H1 (cell line): ENCODE results near the gene C12orf56. TPM values are rescaled to one million over a fixed set of nuclear protein-coding genes. Genes with fewer than 3 reads are reported as not detected.
A peak's percentile ranks its signal among the peaks of the same experiment; 100 is the strongest.

Experiments
- CTCF ChIA-PET: fragments of 300-600 bp; sonication (Branson Sonifier 250); formaldehyde crosslinking; loops from one replicate; lab custom pipeline; 2021; ENCODE audit not compliant: partially characterized antibody; lab: Charles Lee
- POLR2A ChIA-PET: fragments of 300-600 bp; sonication (Branson Sonifier 250); formaldehyde crosslinking; loops from one replicate; lab custom pipeline; 2021; ENCODE audit warnings: inconsistent platforms; ENCODE audit not compliant: partially characterized antibody; lab: Charles Lee
- DNase-seq, 2 experiments: peaks; one replicate each; pipeline versions ENCODE4 v3.0.0 to v3.0.0-alpha.2; 2010 to 2022; ENCODE audit warnings: low spot score in 2 of 2, low read depth in 1 of 2, mixed read lengths in 1 of 2
- FAIRE-seq: peaks from 2 replicates; lab custom pipeline; 2011; peaks lifted over from hg19 to GRCh38; lab: Jason Lieb, UNC
- H2AFZ ChIP-seq: 2 replicates; pipeline ENCODE4 v1.8.1; 2012; ENCODE audit warnings: low read length, inconsistent platforms
- H2AK5ac ChIP-seq: 2 replicates; pipeline ENCODE4 v1.6.1; 2013; ENCODE audit warnings: low read depth, low read length
- H2BK120ac ChIP-seq: replicated peaks from 2 replicates; pipeline ENCODE3; 2013; ENCODE audit warnings: low read depth, low read length, inconsistent platforms
- H2BK12ac ChIP-seq: 2 replicates; pipeline ENCODE4 v1.6.1; 2013; ENCODE audit warnings: low read depth, low read length
- H2BK15ac ChIP-seq: 2 replicates; pipeline ENCODE4 v1.6.1; 2013; ENCODE audit warnings: low read length
- H2BK20ac ChIP-seq: 2 replicates; pipeline ENCODE4 v1.6.1; 2013; ENCODE audit warnings: low read length
- H2BK5ac ChIP-seq: 2 replicates; pipeline ENCODE4 v1.6.1; 2013; ENCODE audit warnings: low read depth, low read length
- H3K14ac ChIP-seq: 2 replicates; pipeline ENCODE4 v1.6.1; 2013; ENCODE audit warnings: inconsistent platforms; ENCODE audit not compliant: insufficient read length
- H3K18ac ChIP-seq: 2 replicates; pipeline ENCODE4 v1.6.1; 2013; ENCODE audit warnings: low read length; ENCODE audit errors: extremely low read depth
- H3K23ac ChIP-seq: 2 replicates; pipeline ENCODE4 v1.6.1; 2013; ENCODE audit warnings: inconsistent platforms; ENCODE audit not compliant: insufficient read length
- H3K23me2 ChIP-seq: 2 replicates; pipeline ENCODE4 v1.6.1; 2013; ENCODE audit warnings: low read depth, low read length
- H3K27ac ChIP-seq: 2 replicates; pipeline ENCODE4 v1.6.1; 2011; ENCODE audit warnings: low read depth, low read length, inconsistent platforms
- H3K27me3 ChIP-seq, 4 experiments: replicated peaks in 1 of 4; 1 replicate in 1 of 4; 2 replicates in 3 of 4; pipeline versions ENCODE4 v1.6.1 to v1.8.1; 2011 to 2013; ENCODE audit warnings: low read length in 3 of 4, mild to moderate bottlenecking in 3 of 4, inconsistent platforms in 2 of 4, mixed read lengths in 2 of 4, moderate library complexity in 1 of 4; ENCODE audit not compliant: control insufficient read depth in 3 of 4, insufficient read depth in 3 of 4; ENCODE audit errors: extremely low read depth in 1 of 4
- H3K36me3 ChIP-seq, 4 experiments: 2 replicates each; pipeline versions ENCODE4 v1.6.1 to v1.8.1; 2011 to 2013; ENCODE audit warnings: mild to moderate bottlenecking in 4 of 4, low read length in 3 of 4, moderate library complexity in 2 of 4, control low read depth in 1 of 4, inconsistent platforms in 1 of 4; ENCODE audit not compliant: insufficient read depth in 4 of 4, control insufficient read depth in 2 of 4
- H3K4ac ChIP-seq: replicated peaks from 2 replicates; pipeline ENCODE3; 2013; ENCODE audit warnings: low read length, low read depth, mixed read lengths, inconsistent platforms; ENCODE audit not compliant: insufficient read length
- H3K4me1 ChIP-seq, 4 experiments: replicated peaks in 1 of 4; 1 replicate in 1 of 4; 2 replicates in 3 of 4; pipeline versions ENCODE4 v1.6.1 to v1.8.1; 2011 to 2013; ENCODE audit warnings: low read length in 3 of 4, inconsistent platforms in 2 of 4, mixed read lengths in 1 of 4; ENCODE audit not compliant: insufficient read depth in 4 of 4, control insufficient read depth in 3 of 4
- H3K4me2 ChIP-seq, 2 experiments: 2 replicates each; pipeline versions ENCODE4 v1.6.1 to v1.8.1; 2011 to 2013; ENCODE audit warnings: low read depth in 2 of 2, low read length in 2 of 2, control low read depth in 1 of 2, inconsistent platforms in 1 of 2, mild to moderate bottlenecking in 1 of 2; ENCODE audit not compliant: insufficient read depth in 1 of 2
- H3K4me3 ChIP-seq, 4 experiments: fragments of 200-600, 300-600 bp in 1 of 4; sonication (generic), shearing (Covaris generic), sonication (Bioruptor Twin) in 1 of 4; 2 replicates each; pipeline versions ENCODE4 v1.5.1 to v1.8.1; 2011 to 2016; ENCODE audit warnings: low read length in 4 of 4, low read depth in 3 of 4, control low read depth in 2 of 4, inconsistent platforms in 2 of 4, mild to moderate bottlenecking in 2 of 4, mixed read lengths in 1 of 4, moderate library complexity in 1 of 4; ENCODE audit not compliant: insufficient read depth in 2 of 4; ENCODE audit errors: extremely low read depth in 1 of 4
- H3K56ac ChIP-seq: replicated peaks from 2 replicates; pipeline ENCODE3; 2013; ENCODE audit warnings: low read depth, mild to moderate bottlenecking, mixed read lengths, low read length, inconsistent platforms; ENCODE audit not compliant: insufficient read length
- H3K79me1 ChIP-seq: 2 replicates; pipeline ENCODE4 v1.6.1; 2013; ENCODE audit warnings: low read depth, low read length, control low read depth
- H3K79me2 ChIP-seq, 2 experiments: 2 replicates each; pipeline versions ENCODE4 v1.6.1 to v1.8.1; 2012 to 2013; ENCODE audit warnings: low read length in 2 of 2, mild to moderate bottlenecking in 2 of 2, inconsistent platforms in 1 of 2; ENCODE audit not compliant: insufficient read depth in 2 of 2, control insufficient read depth in 1 of 2
- H3K9ac ChIP-seq, 4 experiments: replicated peaks in 1 of 4; 1 replicate in 1 of 4; 2 replicates in 3 of 4; pipeline versions ENCODE4 v1.6.1 to v1.8.1; 2011 to 2013; ENCODE audit warnings: low read depth in 3 of 4, low read length in 3 of 4, control low read depth in 2 of 4, mild to moderate bottlenecking in 2 of 4, moderate library complexity in 2 of 4, inconsistent platforms in 1 of 4; ENCODE audit errors: extremely low read depth in 1 of 4
- H3K9me3 ChIP-seq, 2 experiments: 2 replicates each; pipeline versions ENCODE4 v1.6.1 to v1.8.1; 2012 to 2013; ENCODE audit warnings: mild to moderate bottlenecking in 2 of 2, moderate library complexity in 2 of 2, control low read depth in 1 of 2, inconsistent platforms in 1 of 2, low read depth in 1 of 2, low read length in 1 of 2, mixed read lengths in 1 of 2; ENCODE audit not compliant: insufficient read depth in 2 of 2
- H4K20me1 ChIP-seq, 2 experiments: replicated peaks in 1 of 2; 2 replicates each; pipeline versions ENCODE3 to v1.8.1; 2011 to 2013; ENCODE audit warnings: inconsistent platforms in 2 of 2, low read length in 2 of 2, mild to moderate bottlenecking in 1 of 2; ENCODE audit not compliant: insufficient read depth in 2 of 2, control insufficient read depth in 1 of 2
- H4K5ac ChIP-seq: 2 replicates; pipeline ENCODE4 v1.6.1; 2013; ENCODE audit warnings: low read length, low read depth, mixed read lengths, inconsistent platforms; ENCODE audit not compliant: insufficient read length
- H4K8ac ChIP-seq: 2 replicates; pipeline ENCODE4 v1.8.0; 2013; ENCODE audit warnings: mild to moderate bottlenecking, moderate library complexity, low read length, inconsistent platforms; ENCODE audit not compliant: insufficient read depth; ENCODE audit errors: extremely low read depth
- H4K91ac ChIP-seq: replicated peaks from 2 replicates; pipeline ENCODE3; 2013; ENCODE audit warnings: low read length, mixed read lengths, inconsistent platforms; ENCODE audit not compliant: insufficient read length
- ASH2L ChIP-seq: fragments of 200-600, 300-600 bp; sonication (generic); IDR thresholded peaks from one replicate; pipeline ENCODE4 v1.7.1; 2017; ENCODE audit warnings: low read length
- BRCA1 ChIP-seq: IDR thresholded peaks from 2 replicates; pipeline ENCODE4 v1.6.1; 2012; ENCODE audit warnings: low read depth, low read length, improper control_type of control experiment
- CBX5 ChIP-seq: fragments of 300-800, 300-1000 bp; sonication (generic); IDR thresholded peaks from 2 replicates; pipeline ENCODE4 v1.7.1; 2016; ENCODE audit warnings: antibody characterized with exemption, low read length, low read depth
- CEBPB ChIP-seq: IDR thresholded peaks from 2 replicates; pipeline ENCODE4 v1.6.1; 2012; ENCODE audit warnings: low read depth, low read length
- KDM1A ChIP-seq: fragments of 200-600, 300-600 bp; sonication (generic); IDR thresholded peaks from 2 replicates; pipeline ENCODE4 v1.7.1; 2016; ENCODE audit warnings: mild to moderate bottlenecking, low read length, borderline replicate concordance
- KDM4A ChIP-seq: IDR thresholded peaks from one replicate; pipeline ENCODE4 v1.7.1; 2012; ENCODE audit warnings: low read depth, mild to moderate bottlenecking, moderate library complexity, low read length, inconsistent platforms; ENCODE audit not compliant: severe bottlenecking
- NANOG ChIP-seq: IDR thresholded peaks from 2 replicates; pipeline ENCODE4 v1.6.1; 2011; ENCODE audit warnings: low read length, low read depth, mild to moderate bottlenecking, inconsistent platforms; ENCODE audit not compliant: insufficient read depth, poor library complexity, severe bottlenecking
- SIRT6 ChIP-seq: IDR thresholded peaks from one replicate; pipeline ENCODE4 v1.7.1; 2012; ENCODE audit warnings: low read length, inconsistent platforms
- SP1 ChIP-seq: IDR thresholded peaks from 2 replicates; pipeline ENCODE4 v1.6.1; 2011; ENCODE audit warnings: low read depth, low read length
- SP4 ChIP-seq: IDR thresholded peaks from 2 replicates; pipeline ENCODE4 v1.6.1; 2012; ENCODE audit warnings: low read length, inconsistent platforms
- TBP ChIP-seq: IDR thresholded peaks from 2 replicates; pipeline ENCODE4 v1.6.1; 2011; ENCODE audit warnings: low read depth, low read length, improper control_type of control experiment
- WGBS, 2 experiments: shearing (Covaris generic) in 1 of 2; methylation state at CpG; one replicate each; pipeline versions ENCODE4 v1.1.6 to v1.1.7; 2013 to 2015; ENCODE audit warnings: low lambda C conversion rate in 2 of 2, mixed read lengths in 2 of 2, inconsistent platforms in 1 of 2, low coverage in 1 of 2, missing lambda C conversion rate in 1 of 2; ENCODE audit not compliant: insufficient replicate concordance in 2 of 2, insufficient coverage in 1 of 2, insufficient read length in 1 of 2; ENCODE audit errors: extremely low coverage in 1 of 2, missing lambda C conversion rate in 1 of 2; 5-methylcytosine and 5-hydroxymethylcytosine counted together
- polyA plus RNA-seq, 7 experiments: library from polyadenylated mRNA; depleted of rRNA in 3 of 7; stranded (reverse) in 5 of 7; unstranded in 2 of 7; fragments of >200 nt in 5 of 7; fragments of 200-250 nt in 2 of 7; gene quantifications; 1 replicate in 5 of 7; 2 replicates in 1 of 7; 4 replicates in 1 of 7; pipeline versions ENCODE4 v1.2.1 to v1.2.3, GENCODE V29; 2011 to 2013; ENCODE audit warnings: missing spikeins in 2 of 7, mixed read lengths in 2 of 7
- total RNA-seq: library from RNA; stranded (reverse); fragmentation: NEBNext Ultra II Directional; extraction: Animal tissue kit (Norgen Biotek cat#: 25700); gene quantifications from 2 replicates; pipeline ENCODE4 v1.2.1, GENCODE V29; 2021
- TF ChIP-seq, protein P1 (sequence below): IDR thresholded peaks from 2 replicates; pipeline ENCODE4 v1.6.1; 2011; ENCODE audit warnings: low read depth, mild to moderate bottlenecking, low read length; ENCODE audit not compliant: insufficient read depth
- TF ChIP-seq, protein P2 (sequence below): IDR thresholded peaks from 2 replicates; pipeline ENCODE4 v1.6.1; 2012; ENCODE audit warnings: inconsistent platforms

The C12orf56 gene
- total and polyA plus RNA-seq, 2 of the 8 experiments (the other 6 are each of a cell fraction or from before 2014, with no cell fraction given): 1.1 to 2.9 TPM

DNA sequence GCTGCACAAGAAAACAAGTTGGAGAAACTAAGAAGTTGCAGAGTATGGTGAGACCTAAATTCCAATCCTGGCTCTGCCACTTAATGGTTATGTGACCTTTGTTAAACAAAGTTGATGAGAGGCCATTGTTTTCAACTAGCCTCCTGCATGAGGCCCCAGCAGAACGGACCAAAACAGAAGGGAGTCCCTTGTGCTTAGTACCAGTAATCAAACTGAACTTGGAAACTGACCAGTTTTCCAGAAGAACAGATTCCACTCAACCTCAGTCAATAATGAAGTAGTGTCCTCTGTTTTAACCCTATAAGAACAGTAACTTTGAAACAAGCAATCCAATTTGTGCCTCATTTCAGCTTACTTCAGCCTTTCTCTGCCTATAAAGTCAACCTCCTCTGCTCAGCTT lies 69.9 kb downstream of the C12orf56 start:
- no peaks in the 10 kb centered on the region for H3K79me2 ChIP-seq
- 80% methylated on average over 1 of the region's 1 CpG; no CpG with 5 or more reads in 1 of the 2 experiments for WGBS, 2 experiments
- no peak overlapping the region for H3K27ac ChIP-seq
- peak overlapping the region; percentile 97 for H2AFZ ChIP-seq
- peaks cover 0 to 15% (median 6%) of the 10 kb centered on the region in 4 experiments; a peak in 3 of 7 replicates for H3K4me1 ChIP-seq
- no peak overlapping the region for H3K9ac ChIP-seq
- TF ChIP-seq, protein P1, sequence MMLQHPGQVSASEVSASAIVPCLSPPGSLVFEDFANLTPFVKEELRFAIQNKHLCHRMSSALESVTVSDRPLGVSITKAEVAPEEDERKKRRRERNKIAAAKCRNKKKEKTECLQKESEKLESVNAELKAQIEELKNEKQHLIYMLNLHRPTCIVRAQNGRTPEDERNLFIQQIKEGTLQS: no peak
- TF ChIP-seq SP4 (no peak), KDM1A (no peak), BRCA1 (no peak), KDM4A (no peak), CBX5 (no peak), NANOG (no peak), CEBPB (no peak), TBP (no peak), SIRT6 (no peak), ASH2L (no peak), SP1 (no peak)
- TF ChIP-seq, protein P2, sequence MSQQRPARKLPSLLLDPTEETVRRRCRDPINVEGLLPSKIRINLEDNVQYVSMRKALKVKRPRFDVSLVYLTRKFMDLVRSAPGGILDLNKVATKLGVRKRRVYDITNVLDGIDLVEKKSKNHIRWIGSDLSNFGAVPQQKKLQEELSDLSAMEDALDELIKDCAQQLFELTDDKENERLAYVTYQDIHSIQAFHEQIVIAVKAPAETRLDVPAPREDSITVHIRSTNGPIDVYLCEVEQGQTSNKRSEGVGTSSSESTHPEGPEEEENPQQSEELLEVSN: no peak
- DNase-seq (no peak), FAIRE-seq (peak; percentile 48)
- H3K79me1 ChIP-seq: no peaks in the 10 kb centered on the region
- H3K56ac ChIP-seq: no peak overlapping the region
- H2BK15ac ChIP-seq: no peak overlapping the region
- no peaks in the 10 kb centered on the region for H4K20me1 ChIP-seq
- no peak overlapping the region for H3K4ac ChIP-seq
- no peaks in the 10 kb centered on the region for H3K23me2 ChIP-seq
- H2BK20ac ChIP-seq: 0 out of 2 replicates have a peak overlapping the region, but pooled peaks have one; percentile 61
- CTCF ChIA-PET: interaction anchor here (0.5 to 1.3 kb wide), 4 partner anchors 24 to 135 kb away, joined by 3 to 4 read pairs (median 3); no protein-coding TSS in a partner anchor
- no peak overlapping the region for H4K8ac ChIP-seq
- no peak overlapping the region for H4K91ac ChIP-seq
- H4K5ac ChIP-seq: no peak overlapping the region
- no peaks in the 10 kb centered on the region for H3K36me3 ChIP-seq
- H2AK5ac ChIP-seq: no peak overlapping the region
- H3K4me2 ChIP-seq: no peak overlapping the region
- no peak overlapping the region for H3K4me3 ChIP-seq
- no peaks in the 10 kb centered on the region for H3K9me3 ChIP-seq
- no peak overlapping the region for H3K23ac ChIP-seq
- POLR2A ChIA-PET: interaction anchor here (1.3 kb wide), 1 partner anchor 83 kb away, joined by 3 read pairs; the partner anchor contains the start of gene XPOT
- no peak overlapping the region for H2BK120ac ChIP-seq
- no peak overlapping the region for H3K18ac ChIP-seq
- H2BK5ac ChIP-seq: peak overlapping the region; percentile 60; the same call in 1 of the 2 replicates
- H2BK12ac ChIP-seq: 0 out of 2 replicates have a peak overlapping the region, but pooled peaks have one; percentile 75
- H3K27me3 ChIP-seq: no peaks in the 10 kb centered on the region
- no peak overlapping the region for H3K14ac ChIP-seq
